T-helper 1 cell treated with Interleukin-12 subunit alpha and Interleukin-12 subunit beta and Interleukin-4 antibody, amounts not matched to agents 30 ng/mL and 1 ng/mL, for 36 hours (primary cell): ENCODE data around the gene CYP3A5. TPM values are rescaled to one million over a fixed set of nuclear protein-coding genes. Genes with fewer than 3 reads are reported as not detected.
"Not testable (repeated sequence)": the region's sequence is repeated elsewhere in the genome, so short reads cannot be mapped to it uniquely, and the experiment has no call there.

Experiments
- intact Hi-C: fragments of 100-400 bp; cut with micrococcal nuclease; formaldehyde crosslinking; loops from one replicate; pipeline ENCODE4 v1.15.1; 2024
- total RNA-seq: library from RNA; stranded (reverse); gene quantifications from 2 replicates; pipeline ENCODE4 v1.2.3, GENCODE V29; 2022

Gene CYP3A5
- total RNA-seq: not detected in 2 replicates

GRCh38 chr7:99679400-99680191, at the start of gene CYP3A5:
Gene CYP3A5, minus strand, starts transcription at chr7:99679996. Its CDS starts 100 bp downstream, at chr7:99679896.
- intact Hi-C loops: no loop called here

GRCh38 chr7:99728615-99729014, 48.8 kb upstream of the CYP3A5 start:
- intact Hi-C loops: no loop called here

GRCh38 chr7:99723201-99723600, 43.4 kb upstream of the CYP3A5 start:
- intact Hi-C loops: not testable (repeated sequence)

GRCh38 chr7:99720800-99721595, 41.2 kb upstream of the CYP3A5 start:
- intact Hi-C loops: no loop called here

GRCh38 chr7:99719996-99720769, 40.4 kb upstream of the CYP3A5 start:
- intact Hi-C loops: no loop called here

GRCh38 chr7:99713995-99714570, 34.3 kb upstream of the CYP3A5 start:
- intact Hi-C loops: no loop called here

- intact Hi-C loops: no loop called here
These were observed 30.2 kb upstream of the CYP3A5 start for GRCh38 chr7:99709838-99710578.

GRCh38 chr7:99709260-99709659, 29.5 kb upstream of the CYP3A5 start:
- intact Hi-C loops: no loop called here

- intact Hi-C loops: no loop called here
These were observed 27.3 kb upstream of the CYP3A5 start for GRCh38 chr7:99707096-99707495.

GRCh38 chr7:99699946-99700345, 20.1 kb upstream of the CYP3A5 start:
- intact Hi-C loops: no loop called here

GRCh38 chr7:99698867-99699730, 19.3 kb upstream of the CYP3A5 start:
- intact Hi-C loops: not testable (repeated sequence)

- intact Hi-C loops: no loop called here
These were observed 15.1 kb upstream of the CYP3A5 start for GRCh38 chr7:99694912-99695304.

GRCh38 chr7:99694201-99694911, 14.6 kb upstream of the CYP3A5 start:
- intact Hi-C loops: no loop called here

- intact Hi-C loops: no loop called here
These were observed 13.8 kb upstream of the CYP3A5 start for GRCh38 chr7:99693427-99694200.

- intact Hi-C loops: no loop called here
These were observed 13.3 kb upstream of the CYP3A5 start for GRCh38 chr7:99693100-99693426.

GRCh38 chr7:99692563-99692962, 12.8 kb upstream of the CYP3A5 start:
- intact Hi-C loops: not testable (repeated sequence)

GRCh38 chr7:99691658-99692057, 11.9 kb upstream of the CYP3A5 start:
- intact Hi-C loops: not testable (repeated sequence)

GRCh38 chr7:99690918-99691317, 11.1 kb upstream of the CYP3A5 start:
- intact Hi-C loops: not testable (repeated sequence)
